NCI-H187 treated with DMSO at 0.1 percent for 48 hours (cell line): ENCODE data around the gene PACSIN2.
"Not testable (repeated sequence)": the region's sequence is repeated elsewhere in the genome, so short reads cannot be mapped to it uniquely, and the experiment has no call there.

ENCODE experiments used
- DNase-seq: peaks from one replicate; lab custom pipeline; 2025; lab: John Stamatoyannopoulos, UW

The PACSIN2 gene

DNA sequence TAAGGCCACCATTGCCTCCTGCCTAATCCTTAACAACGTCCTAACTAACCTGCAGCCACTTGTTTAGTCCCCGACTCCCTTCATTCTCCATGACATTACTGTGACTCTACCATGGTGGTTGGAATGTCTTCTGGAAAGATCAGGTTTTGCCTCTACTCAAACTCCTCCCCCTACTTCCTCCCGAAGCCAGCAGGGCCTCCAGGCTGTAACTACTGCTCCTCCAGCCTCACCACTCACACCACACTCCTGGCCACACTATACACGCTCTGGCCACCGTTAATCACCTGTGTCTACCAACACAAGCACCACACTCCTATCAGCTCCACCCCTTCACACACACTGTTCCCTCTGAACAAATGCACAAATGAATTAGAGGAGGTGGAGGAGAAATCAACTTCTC, 69.2 kb downstream of the PACSIN2 start:
- DNase-seq, result no peak

- DNase-seq, result no peak
Observed at GRCh38 chr22:42945027-42945426, 69.9 kb downstream of the PACSIN2 start.

DNA sequence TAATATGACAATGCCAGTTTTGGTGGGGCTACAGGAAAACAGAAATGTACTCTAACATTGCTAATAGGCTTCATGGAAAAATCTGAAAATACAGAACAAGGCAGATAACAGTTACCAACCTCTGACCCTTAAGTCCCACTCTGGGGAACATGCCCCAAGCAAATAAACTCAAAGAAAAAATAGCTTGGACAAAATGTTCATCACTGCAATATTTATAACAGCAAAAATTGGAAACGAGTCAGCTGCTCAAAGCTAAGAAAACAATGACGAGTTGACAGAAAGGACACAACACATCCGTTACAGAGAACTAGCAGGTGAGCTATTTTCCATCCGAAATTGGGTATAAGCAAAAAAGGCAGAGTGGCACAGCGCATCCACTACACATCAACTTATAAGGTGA, 70.5 kb downstream of the PACSIN2 start:
- DNase-seq, result no peak

DNA sequence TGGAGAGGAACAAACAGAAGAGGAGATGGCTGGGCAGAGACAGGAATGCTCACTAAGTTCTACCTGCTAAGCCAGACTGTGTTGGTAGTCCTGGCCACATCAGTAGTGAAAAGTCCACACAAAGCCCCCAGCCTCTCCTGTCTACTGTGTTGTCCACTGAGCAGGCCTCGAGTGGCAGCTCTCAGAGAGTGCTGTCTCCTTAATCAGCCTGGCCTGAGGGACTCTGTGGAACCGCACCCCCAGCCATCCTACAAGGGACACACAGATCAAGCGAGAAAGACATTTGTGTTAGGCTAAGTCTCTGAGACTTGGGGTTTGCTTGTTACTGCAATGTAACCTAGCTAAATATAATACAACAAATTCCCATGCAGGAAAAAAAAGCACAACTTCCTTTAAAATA, 71.0 kb downstream of the PACSIN2 start:
- DNase-seq, result no peak

GRCh38 chr22:42942351-42942750, 72.6 kb downstream of the PACSIN2 start:
- DNase-seq, result no peak

DNA sequence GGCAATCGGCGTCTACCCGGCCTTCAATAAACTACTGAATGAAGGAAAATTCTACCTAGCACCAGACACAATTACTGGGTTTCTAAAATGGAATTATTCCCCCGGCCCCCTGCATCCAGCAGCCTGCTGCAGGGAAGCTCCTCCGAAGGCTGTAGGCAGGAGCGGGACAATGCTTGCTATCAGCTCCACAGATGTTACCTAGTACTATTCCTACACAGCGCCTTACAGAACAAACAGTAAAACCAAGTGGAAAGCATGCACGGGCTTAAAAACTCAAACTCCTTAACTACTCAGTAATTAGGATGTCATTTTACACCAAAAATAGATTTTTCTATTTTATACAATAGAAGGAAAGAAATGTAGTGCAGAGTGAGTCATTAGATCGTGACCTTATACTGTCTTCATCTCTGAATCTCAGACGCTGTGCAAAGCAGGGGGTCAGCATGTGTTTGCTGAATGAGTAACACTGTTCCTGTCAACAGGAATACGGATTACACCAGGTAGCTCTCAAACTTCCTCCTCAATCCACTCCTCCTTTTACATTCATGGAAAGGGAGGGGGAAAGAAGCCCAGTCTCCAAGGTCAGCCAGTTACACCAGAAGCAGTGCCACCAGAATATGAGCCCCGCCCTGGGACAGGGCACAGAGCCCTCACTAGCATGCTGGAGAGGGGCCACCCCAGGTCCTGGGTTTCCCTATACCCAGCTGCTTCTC, 74.9 kb downstream of the PACSIN2 start:
- DNase-seq, result no peak

DNA sequence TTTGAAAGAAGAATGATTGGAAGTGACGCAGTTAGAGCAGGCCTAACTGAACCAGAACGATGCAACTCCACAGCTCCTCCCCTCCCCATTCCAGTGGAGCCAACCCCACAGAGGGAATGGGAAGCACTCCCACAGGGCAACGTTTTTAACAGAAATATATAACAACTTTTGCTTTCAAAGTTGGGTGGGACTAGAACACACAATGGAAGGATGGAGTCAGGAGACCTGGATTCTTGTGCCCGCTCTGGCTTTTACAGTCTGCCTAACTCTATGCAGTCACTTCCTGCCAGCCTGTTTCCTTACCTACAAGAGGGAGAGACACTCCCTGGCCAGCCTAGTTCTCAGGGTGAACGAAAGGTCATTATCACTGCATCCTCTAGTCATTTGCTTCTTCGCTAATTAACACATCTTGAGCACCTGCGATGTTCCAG, 75.5 kb downstream of the PACSIN2 start:
- DNase-seq, result no peak

DNA sequence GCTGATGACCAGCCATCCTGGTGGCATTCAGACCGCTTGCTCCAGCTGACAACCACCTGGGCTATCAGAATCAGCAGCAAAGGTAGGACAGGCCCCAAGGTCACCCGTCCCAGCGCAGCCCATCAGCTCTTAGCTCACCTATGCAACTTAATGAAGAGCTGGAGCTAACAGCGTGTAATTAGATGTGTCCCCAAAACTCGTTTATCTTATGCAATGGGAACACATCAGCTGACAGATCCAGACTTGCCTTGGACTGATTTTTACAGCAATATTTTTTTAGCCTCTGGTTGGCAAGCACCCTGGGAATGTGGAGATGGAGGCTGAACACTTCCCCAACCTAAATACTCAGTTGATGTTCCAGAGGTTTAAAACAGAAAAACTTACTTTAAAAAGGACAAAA, 76.0 kb downstream of the PACSIN2 start:
- DNase-seq, result no peak

DNA sequence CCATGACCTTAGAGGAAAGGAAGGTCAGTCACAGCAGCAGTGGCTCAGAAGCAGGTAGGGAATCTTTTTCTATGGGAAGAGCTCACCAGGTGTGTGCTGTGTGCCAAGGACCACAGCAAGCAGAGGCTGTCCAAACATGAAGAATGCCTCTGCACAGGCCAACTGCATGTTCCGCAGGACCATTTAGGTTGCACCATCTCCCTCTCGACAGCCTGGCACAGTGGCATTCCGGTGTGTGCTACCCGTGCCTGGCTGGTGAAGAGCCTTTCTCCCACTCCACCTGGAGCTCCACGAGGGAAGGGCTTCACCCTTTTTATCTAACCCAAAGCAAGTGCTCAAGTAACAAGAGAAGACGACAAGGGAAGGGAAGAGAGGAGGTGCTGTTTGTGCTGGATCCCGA, 76.5 kb downstream of the PACSIN2 start:
- no peak for DNase-seq

DNA sequence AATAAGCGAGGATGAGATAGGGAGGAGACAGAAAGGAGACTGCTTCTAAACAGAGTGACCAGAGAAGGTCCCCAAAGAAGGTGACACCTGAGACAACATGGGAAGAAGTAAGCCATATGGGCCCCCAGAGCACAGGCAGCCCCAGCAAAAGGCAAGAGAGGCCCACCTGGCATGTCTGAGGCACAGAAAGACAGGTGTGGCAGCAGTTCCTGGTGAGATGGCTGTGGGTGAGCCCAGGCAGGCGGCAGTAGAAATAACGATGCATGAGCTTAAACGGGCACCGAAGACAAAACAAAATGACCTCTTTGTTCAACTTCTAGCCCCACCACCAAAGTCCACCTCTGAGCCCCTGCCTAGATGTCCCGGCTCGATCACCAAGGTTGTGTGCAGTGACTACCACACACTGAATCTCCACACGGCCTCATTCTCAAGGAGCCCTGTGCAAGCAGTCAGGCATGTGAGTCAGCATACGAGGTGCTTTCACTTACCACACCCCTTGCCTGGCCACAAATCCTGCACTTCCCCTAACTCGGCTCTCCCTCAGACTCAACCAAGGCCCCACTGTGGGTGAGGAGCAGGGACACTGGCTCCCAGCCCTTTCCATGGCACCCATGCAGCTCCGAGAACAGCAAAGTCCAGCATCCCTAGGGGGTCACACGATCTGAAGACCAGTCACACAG, 77.6 kb downstream of the PACSIN2 start:
- no peak for DNase-seq

DNA sequence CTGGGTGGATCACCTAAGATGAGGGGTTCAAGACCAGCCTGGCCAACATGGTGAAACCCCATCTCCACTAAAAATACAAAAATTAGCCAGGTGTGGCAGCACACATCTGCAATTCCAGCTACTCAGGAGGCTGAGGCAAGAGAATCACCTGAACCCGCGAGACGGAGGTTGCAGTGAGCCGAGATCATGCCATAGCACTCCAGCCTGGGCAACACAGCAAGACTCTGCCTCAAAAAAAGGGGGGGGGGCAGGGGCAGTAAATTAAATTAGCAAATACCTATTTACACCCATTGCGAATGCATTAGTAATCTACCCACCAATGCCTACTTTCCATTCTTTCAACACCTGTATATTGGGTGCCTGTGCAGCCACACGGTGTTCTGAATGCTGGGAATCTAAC, 78.3 kb downstream of the PACSIN2 start:
- not testable (repeated sequence) for DNase-seq

DNA sequence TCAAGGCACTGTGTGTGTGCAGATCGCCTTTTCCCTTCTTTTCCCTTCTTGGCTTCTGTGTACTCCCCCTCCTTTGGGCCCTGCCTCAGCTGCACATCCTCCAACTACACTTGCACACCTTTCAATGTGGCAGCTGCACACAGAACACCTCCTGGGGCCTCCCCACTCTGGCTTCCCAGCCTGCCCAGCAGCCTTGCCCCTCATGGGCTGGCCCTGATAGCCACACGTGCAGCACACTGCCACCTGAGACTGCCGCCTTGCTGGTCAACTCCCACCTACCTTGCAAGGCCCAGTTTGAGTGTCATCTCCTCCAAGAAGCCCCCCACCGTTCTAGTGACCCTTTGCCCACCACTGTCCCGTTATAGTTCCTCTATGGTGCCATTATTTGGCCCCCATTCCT, 80.6 kb downstream of the PACSIN2 start:
- no peak for DNase-seq

DNA sequence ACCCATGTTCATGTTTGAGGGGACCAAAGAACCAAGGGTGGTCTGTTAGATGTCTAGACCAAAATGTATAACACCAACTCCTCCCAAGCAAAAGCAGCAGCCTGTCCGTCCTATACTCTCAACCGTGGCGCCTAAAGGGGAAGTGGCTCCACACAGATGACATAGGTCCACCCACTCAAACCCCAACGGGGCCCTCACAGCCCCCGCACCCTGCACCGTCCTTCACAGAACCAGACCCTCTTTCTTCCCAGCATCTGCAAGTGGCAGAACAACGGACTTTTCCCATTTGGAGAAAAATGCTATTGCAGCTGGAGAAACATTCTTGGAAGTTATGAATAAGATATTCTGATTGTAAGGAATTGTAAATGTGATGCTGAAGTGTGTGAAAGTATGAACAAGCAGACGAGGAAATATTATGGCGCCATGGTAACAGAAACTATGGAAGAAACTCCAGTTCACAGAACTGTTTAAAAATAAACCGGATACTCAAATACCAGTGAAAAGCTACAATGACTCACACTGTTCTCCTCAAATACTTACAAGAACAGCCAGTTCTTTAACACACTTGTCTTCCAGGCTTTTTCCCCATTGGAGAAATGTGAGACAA, 81.4 kb downstream of the PACSIN2 start:
- no peak for DNase-seq

DNA sequence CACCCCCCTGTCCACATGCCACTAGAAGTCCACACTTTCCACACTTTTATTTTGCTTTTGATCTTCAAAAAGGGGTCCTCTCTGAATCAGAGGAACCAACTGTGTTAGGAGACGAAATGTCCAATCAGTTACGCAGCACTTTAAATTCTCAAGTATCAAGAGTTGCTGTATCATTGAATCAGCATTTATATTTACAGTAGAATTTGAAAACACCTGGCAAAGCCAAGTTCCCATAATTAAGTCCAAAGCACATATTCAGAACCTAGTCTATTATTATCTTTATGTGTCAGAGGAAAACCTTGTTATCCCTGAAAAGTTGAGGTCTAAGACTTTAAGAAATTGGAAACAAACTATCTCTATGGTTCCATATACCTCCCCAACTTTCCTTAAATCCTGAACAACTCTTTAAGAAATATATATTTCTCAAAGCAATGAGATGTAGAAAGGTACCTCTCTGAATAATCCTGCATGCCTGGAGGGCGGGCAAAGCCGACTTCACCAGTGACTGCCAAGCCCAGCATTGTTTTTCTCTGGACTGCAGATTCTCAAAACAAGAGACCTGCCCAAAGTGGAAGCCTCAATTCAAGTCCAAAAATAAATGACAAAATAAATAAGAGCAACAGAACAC, 82.0 kb downstream of the PACSIN2 start:
- no peak for DNase-seq

DNA sequence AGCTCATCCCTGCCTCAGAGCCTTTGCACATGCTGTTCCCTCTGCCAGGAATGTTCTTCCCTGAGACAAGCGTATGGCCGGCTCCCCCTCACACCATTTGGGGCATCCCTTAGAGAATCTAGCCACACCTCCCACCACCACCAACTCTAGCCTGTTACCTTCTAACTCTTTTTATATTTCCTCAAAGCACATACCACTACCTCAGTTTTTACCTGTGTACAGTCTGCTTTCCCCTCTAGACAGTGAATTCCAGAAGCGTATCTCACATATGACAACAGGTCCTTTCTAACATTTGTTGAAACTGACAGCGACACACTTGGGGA, 82.8 kb downstream of the PACSIN2 start:
- DNase-seq, result no peak

GRCh38 chr22:42931421-42932196, 83.3 kb downstream of the PACSIN2 start:
- no peak for DNase-seq

DNA sequence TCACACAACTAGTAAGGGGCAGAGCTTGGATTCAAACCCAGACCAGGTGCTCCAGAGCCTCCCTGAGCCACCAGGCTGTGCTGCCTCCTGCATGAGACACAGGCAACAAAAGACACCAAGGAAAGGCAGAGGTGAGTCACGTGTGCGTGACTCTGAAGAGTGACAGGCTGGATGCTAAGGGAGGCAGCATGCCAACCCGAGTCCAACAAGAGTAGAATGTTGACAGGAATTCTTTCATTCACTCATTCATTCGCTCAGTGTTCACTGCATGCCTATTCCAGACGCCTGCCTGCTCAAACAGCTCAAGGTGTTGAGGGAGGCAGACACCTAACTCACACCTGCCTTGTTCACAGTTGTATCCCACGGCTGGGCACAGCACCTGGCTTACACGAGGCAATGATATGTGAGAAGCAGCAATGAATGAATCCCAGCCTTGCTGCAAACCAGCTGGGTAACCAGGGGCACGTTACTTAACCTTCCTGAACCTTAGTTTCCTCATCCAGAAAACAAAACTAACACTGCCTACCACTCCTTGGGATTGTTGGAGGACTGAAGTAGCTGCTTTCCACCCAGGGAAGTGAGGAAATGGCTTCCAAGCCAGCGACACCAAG, 84.0 kb downstream of the PACSIN2 start:
- no peak for DNase-seq

- DNase-seq, result no peak
Observed at GRCh38 chr22:42929838-42930155, 85.2 kb downstream of the PACSIN2 start.

DNA sequence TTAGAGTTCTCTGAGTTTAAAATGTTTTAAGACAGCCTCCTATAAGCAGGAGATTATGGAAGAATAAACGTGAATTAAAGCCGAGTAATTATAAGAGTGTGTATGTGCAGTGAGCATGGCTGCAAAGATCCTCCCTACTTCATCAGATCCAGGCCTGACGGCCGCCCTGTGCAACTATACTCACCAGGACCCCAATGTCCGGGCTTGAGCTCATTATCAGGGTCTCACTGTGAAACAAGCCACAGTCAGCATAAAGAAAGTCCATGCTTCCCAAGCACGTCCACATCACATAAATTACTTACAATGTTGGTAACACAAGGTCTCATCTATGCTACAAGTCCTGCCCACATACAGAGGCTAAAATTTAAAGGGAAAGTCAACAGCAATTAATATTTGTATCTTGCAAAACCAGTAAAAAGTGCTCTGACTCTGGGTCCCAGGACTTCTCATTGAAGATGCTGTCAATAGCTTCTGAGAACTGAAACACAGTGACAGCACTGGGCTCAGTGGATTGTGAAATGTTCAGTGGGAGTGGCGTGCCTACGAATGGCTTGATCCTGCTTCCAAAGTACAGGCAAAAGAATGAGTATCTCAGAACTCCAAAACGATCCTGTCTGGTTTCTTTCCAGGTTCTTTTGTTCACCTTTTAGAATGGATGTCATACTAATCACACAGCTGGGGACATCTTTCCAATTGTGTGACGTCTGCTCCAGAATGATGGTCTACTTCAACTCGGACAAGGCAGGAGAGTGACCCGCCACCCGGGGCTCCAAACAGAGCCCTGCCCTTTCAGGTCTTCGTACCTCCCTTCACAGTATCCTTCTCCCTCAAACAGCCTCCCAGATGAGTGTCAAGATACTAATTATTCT, 85.7 kb downstream of the PACSIN2 start:
- DNase-seq, result no peak

GRCh38 chr22:42927966-42928365, 87.0 kb downstream of the PACSIN2 start:
- DNase-seq, result no peak

- DNase-seq, result no peak
Observed at GRCh38 chr22:42926768-42927167, 88.2 kb downstream of the PACSIN2 start.
